Measurements from ENCODE around the gene INTS6.

DNA sequence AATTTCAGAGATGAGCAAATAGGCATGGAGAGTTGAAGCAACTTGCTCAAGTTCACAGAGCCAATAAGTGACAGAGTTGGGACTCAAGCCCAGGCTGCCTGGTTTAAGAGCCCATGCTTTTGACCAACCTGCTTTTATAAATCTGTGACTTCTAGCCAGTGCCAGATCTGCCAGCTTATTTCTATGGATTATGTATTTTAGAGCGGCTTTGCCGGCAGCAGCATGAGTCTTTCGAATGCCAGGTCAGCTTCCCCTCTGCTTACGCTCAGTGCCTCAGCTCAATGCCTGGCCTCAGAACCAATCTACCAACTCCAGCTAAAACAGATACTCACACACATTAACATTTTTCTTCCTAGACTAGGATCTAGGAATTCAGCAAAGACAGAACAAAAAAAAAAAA is 111.0 kb downstream of the INTS6 start:
- TF ChIP-seq NR2C2 (CRISPR knock-in tag; IDR thresholded peaks at IDR 0.05) = no peak
- no peak for TF ChIP-seq CTCF (IDR thresholded peaks at IDR 0.05)
- no peak for TF ChIP-seq OVOL2 (CRISPR knock-in tag; IDR thresholded peaks at IDR 0.05; ENCODE audit: borderline replicate concordance)
- TF ChIP-seq ZNF512 (CRISPR knock-in tag; IDR thresholded peaks at IDR 0.05; ENCODE audit: borderline replicate concordance) = no peak
